GM18502 (cell line): Measurements from ENCODE around the gene ARHGAP19.
"Not testable (repeated sequence)": the region's sequence is repeated elsewhere in the genome, so short reads cannot be mapped to it uniquely, and the experiment has no call there.

Source experiments
- ATAC-seq: cut with Tn5 transposase; IDR thresholded peaks from one replicate; pipeline ENCODE4 v1.9.1; 2021; ENCODE audit warnings: mild to moderate bottlenecking; ENCODE audit not compliant: unreplicated experiment, poor library complexity

Gene ARHGAP19

GRCh38 chr10:97321804-97322190 lies 29.4 kb upstream of the ARHGAP19 start:
- no peak for ATAC-seq

GRCh38 chr10:97321032-97321803 lies 28.8 kb upstream of the ARHGAP19 start:
- ATAC-seq = no peak

- ATAC-seq = no peak
Observed at GRCh38 chr10:97320480-97321031, 28.1 kb upstream of the ARHGAP19 start.

GRCh38 chr10:97319671-97320479 lies 27.4 kb upstream of the ARHGAP19 start:
- ATAC-seq = peak; percentile 36

- peak; percentile 83 for ATAC-seq
Observed at GRCh38 chr10:97318772-97319651, 26.6 kb upstream of the ARHGAP19 start, which contains the start of gene FRAT1. Gene FRAT1 (plus strand): TSS chr10:97319271. CDS start chr10:97319454, 183 bp downstream.

GRCh38 chr10:97314671-97315070 lies 22.2 kb upstream of the ARHGAP19 start:
- no peak for ATAC-seq

GRCh38 chr10:97312897-97313296 lies 20.5 kb upstream of the ARHGAP19 start:
- no peak for ATAC-seq

GRCh38 chr10:97311111-97311626 lies 18.7 kb upstream of the ARHGAP19 start:
- ATAC-seq = no peak

- ATAC-seq = no peak
Observed at GRCh38 chr10:97307866-97308780, 15.7 kb upstream of the ARHGAP19 start.

- no peak for ATAC-seq
Observed at GRCh38 chr10:97307441-97307840, 15.0 kb upstream of the ARHGAP19 start.

GRCh38 chr10:97302088-97302791 lies 9.8 kb upstream of the ARHGAP19 start:
- no peak for ATAC-seq

- no peak for ATAC-seq
Observed at GRCh38 chr10:97300980-97301379, 8.5 kb upstream of the ARHGAP19 start.

GRCh38 chr10:97298223-97298571 lies 5.8 kb upstream of the ARHGAP19 start:
- ATAC-seq = no peak

- no peak for ATAC-seq
Observed at GRCh38 chr10:97297556-97298222, 5.3 kb upstream of the ARHGAP19 start.

GRCh38 chr10:97292862-97293198 lies 393 bp upstream of the ARHGAP19 start:
- ATAC-seq = no peak

GRCh38 chr10:97291357-97292096 lies 910 bp downstream of the ARHGAP19 start:
- ATAC-seq = no peak

GRCh38 chr10:97290576-97291356 lies 1.7 kb downstream of the ARHGAP19 start:
- ATAC-seq = not testable (repeated sequence)
